SK-N-SH treated with all-trans-retinoic acid at 6 μM for 48 hours (cell line): Measurements from ENCODE around the gene DPF3.

Experiments used
- ATAC-seq: fragments of 200-7000 bp; cut with Tn5 transposase; 3 replicates; pipeline ENCODE4 v1.9.1; 2020; ENCODE audit warnings: mild to moderate bottlenecking, moderate library complexity
- ARNTL ChIP-seq: fragments of 450-650 bp; formaldehyde crosslinking; IDR thresholded peaks from 2 replicates; pipeline ENCODE4 v1.5.0; 2020; ENCODE audit warnings: low read depth, mild to moderate bottlenecking, moderate library complexity, borderline replicate concordance
- BACH2 ChIP-seq: fragments of 250-450 bp; sonication (Bioruptor Pico); IDR thresholded peaks from 2 replicates; pipeline ENCODE4 v1.9.0; 2021; ENCODE audit warnings: mild to moderate bottlenecking, borderline replicate concordance
- CSDC2 ChIP-seq: fragments of 250-450 bp; sonication (Bioruptor Pico); IDR thresholded peaks from 2 replicates; pipeline ENCODE4 v1.5.0; 2020; ENCODE audit warnings: mild to moderate bottlenecking, moderate library complexity
- ESRRG ChIP-seq: fragments of 250-450 bp; sonication (Bioruptor Pico); IDR thresholded peaks from 2 replicates; pipeline ENCODE4 v1.6.1; 2021; ENCODE audit warnings: mild to moderate bottlenecking
- GLIS3 ChIP-seq: fragments of 250-450 bp; sonication (Bioruptor Pico); IDR thresholded peaks from 2 replicates; pipeline ENCODE4 v1.5.0; 2020; ENCODE audit warnings: mild to moderate bottlenecking, moderate library complexity
- ISL1 ChIP-seq: fragments of 250-450 bp; sonication (Bioruptor Pico); IDR thresholded peaks from 2 replicates; pipeline ENCODE4 v2.1.2; 2022; ENCODE audit warnings: mild to moderate bottlenecking, moderate library complexity
- OSR1 ChIP-seq: fragments of 250-450 bp; sonication (Bioruptor Pico); IDR thresholded peaks from 2 replicates; pipeline ENCODE4 v1.8.0; 2022; ENCODE audit warnings: moderate library complexity, mild to moderate bottlenecking, inconsistent platforms
- PPARA ChIP-seq: fragments of 250-450 bp; sonication (Bioruptor Pico); IDR thresholded peaks from 2 replicates; pipeline ENCODE4 v1.5.0; 2020; ENCODE audit warnings: mild to moderate bottlenecking, borderline replicate concordance
- RARB ChIP-seq: fragments of 250-450 bp; sonication (Bioruptor Pico); IDR thresholded peaks from 2 replicates; pipeline ENCODE4 v1.8.0; 2021; ENCODE audit warnings: mild to moderate bottlenecking, moderate library complexity
- SNAI2 ChIP-seq: fragments of 250-450 bp; sonication (Bioruptor Pico); IDR thresholded peaks from 2 replicates; pipeline ENCODE4 v1.5.0; 2020; ENCODE audit warnings: mild to moderate bottlenecking, moderate library complexity
- TCF4 ChIP-seq: fragments of 250-450 bp; sonication (Bioruptor Pico); IDR thresholded peaks from 2 replicates; pipeline ENCODE4 v1.8.0; 2021; ENCODE audit warnings: mild to moderate bottlenecking, moderate library complexity, borderline replicate concordance
- TOX ChIP-seq: fragments of 250-450 bp; sonication (Bioruptor Pico); IDR thresholded peaks from 2 replicates; pipeline ENCODE4 v1.8.0; 2021; ENCODE audit warnings: mild to moderate bottlenecking, moderate library complexity, borderline replicate concordance
- ZC3H10 ChIP-seq: fragments of 250-450 bp; sonication (Bioruptor Pico); IDR thresholded peaks from 2 replicates; pipeline ENCODE4 v1.5.1; 2021; ENCODE audit warnings: mild to moderate bottlenecking, moderate library complexity
- ZFP3 ChIP-seq: fragments of 250-450 bp; sonication (Bioruptor Pico); IDR thresholded peaks from 2 replicates; pipeline ENCODE4 v1.5.0; 2020; ENCODE audit warnings: mild to moderate bottlenecking, moderate library complexity
- ZFP30 ChIP-seq: fragments of 450-650 bp; formaldehyde crosslinking; IDR thresholded peaks from 2 replicates; pipeline ENCODE4 v1.5.0; 2022; ENCODE audit warnings: mild to moderate bottlenecking, moderate library complexity
- ZNF565 ChIP-seq: fragments of 450-650 bp; formaldehyde crosslinking; conservative IDR thresholded peaks from 2 replicates; pipeline ENCODE4 v1.5.0; 2020; ENCODE audit warnings: low read depth, mild to moderate bottlenecking, moderate library complexity
- ZNF70 ChIP-seq: fragments of 450-650 bp; formaldehyde crosslinking; IDR thresholded peaks from 2 replicates; pipeline ENCODE4 v1.5.0; 2020; ENCODE audit warnings: mild to moderate bottlenecking, moderate library complexity
- ZNF8 ChIP-seq: fragments of 450-650 bp; formaldehyde crosslinking; IDR thresholded peaks from 2 replicates; pipeline ENCODE4 v1.5.0; 2020; ENCODE audit warnings: mild to moderate bottlenecking, moderate library complexity
- TF ChIP-seq, protein P1 (sequence below): fragments of 250-450 bp; sonication (Bioruptor Pico); IDR thresholded peaks from 2 replicates; pipeline ENCODE4 v1.8.0; 2021; ENCODE audit warnings: low read depth, mild to moderate bottlenecking, moderate library complexity, borderline replicate concordance
- TF ChIP-seq, protein P2 (sequence below): fragments of 250-450 bp; sonication (Bioruptor Pico); IDR thresholded peaks from 2 replicates; pipeline ENCODE4 v1.8.0; 2020; ENCODE audit warnings: mild to moderate bottlenecking, moderate library complexity, borderline replicate concordance
- TF ChIP-seq, protein P3 (sequence below): fragments of 250-450 bp; sonication (Bioruptor Pico); IDR thresholded peaks from 2 replicates; pipeline ENCODE4 v1.5.1; 2020; ENCODE audit warnings: low read depth, mild to moderate bottlenecking, moderate library complexity
- TF ChIP-seq, protein P4 (sequence below): fragments of 250-450 bp; sonication (Bioruptor Pico); IDR thresholded peaks from 2 replicates; pipeline ENCODE4 v1.5.1; 2021; ENCODE audit warnings: mild to moderate bottlenecking, moderate library complexity

DPF3 gene

DNA sequence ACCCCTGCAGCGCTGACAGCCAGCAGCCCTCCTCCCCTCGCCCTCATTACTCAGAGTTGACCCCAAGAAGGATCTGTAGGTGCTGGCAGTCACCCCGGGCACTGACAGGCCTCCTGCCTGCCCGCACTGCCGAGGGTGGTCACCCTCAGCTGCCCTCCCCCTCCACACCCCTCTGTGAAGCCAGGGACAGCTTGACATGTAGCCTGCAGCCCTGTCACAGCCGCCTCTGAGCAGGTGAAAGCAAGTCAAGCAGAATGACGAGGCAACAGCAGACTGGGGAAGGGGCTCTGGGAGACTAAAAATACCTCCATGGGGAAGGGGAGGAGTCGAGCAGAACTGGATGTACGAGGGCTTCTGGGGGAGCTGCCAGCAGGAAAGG is 178.1 kb downstream of the DPF3 start:
- TF ChIP-seq ESRRG (CRISPR knock-in tag) (no peak), SNAI2 (CRISPR knock-in tag) (no peak), ZFP3 (CRISPR knock-in tag) (no peak), BACH2 (CRISPR knock-in tag) (no peak), ISL1 (CRISPR knock-in tag) (no peak), PPARA (CRISPR knock-in tag) (no peak), ZC3H10 (CRISPR knock-in tag) (no peak), ZFP30 (no peak), RARB (no peak), CSDC2 (no peak)
- TF ChIP-seq, protein P1, sequence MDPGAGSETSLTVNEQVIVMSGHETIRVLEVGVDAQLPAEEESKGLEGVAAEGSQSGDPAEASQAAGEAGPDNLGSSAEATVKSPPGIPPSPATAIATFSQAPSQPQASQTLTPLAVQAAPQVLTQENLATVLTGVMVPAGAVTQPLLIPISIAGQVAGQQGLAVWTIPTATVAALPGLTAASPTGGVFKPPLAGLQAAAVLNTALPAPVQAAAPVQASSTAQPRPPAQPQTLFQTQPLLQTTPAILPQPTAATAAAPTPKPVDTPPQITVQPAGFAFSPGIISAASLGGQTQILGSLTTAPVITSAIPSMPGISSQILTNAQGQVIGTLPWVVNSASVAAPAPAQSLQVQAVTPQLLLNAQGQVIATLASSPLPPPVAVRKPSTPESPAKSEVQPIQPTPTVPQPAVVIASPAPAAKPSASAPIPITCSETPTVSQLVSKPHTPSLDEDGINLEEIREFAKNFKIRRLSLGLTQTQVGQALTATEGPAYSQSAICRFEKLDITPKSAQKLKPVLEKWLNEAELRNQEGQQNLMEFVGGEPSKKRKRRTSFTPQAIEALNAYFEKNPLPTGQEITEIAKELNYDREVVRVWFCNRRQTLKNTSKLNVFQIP: no peak
- TF ChIP-seq, protein P2, sequence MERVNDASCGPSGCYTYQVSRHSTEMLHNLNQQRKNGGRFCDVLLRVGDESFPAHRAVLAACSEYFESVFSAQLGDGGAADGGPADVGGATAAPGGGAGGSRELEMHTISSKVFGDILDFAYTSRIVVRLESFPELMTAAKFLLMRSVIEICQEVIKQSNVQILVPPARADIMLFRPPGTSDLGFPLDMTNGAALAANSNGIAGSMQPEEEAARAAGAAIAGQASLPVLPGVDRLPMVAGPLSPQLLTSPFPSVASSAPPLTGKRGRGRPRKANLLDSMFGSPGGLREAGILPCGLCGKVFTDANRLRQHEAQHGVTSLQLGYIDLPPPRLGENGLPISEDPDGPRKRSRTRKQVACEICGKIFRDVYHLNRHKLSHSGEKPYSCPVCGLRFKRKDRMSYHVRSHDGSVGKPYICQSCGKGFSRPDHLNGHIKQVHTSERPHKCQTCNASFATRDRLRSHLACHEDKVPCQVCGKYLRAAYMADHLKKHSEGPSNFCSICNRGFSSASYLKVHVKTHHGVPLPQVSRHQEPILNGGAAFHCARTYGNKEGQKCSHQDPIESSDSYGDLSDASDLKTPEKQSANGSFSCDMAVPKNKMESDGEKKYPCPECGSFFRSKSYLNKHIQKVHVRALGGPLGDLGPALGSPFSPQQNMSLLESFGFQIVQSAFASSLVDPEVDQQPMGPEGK (CRISPR knock-in tag): no peak
- no peak for ATAC-seq

DNA sequence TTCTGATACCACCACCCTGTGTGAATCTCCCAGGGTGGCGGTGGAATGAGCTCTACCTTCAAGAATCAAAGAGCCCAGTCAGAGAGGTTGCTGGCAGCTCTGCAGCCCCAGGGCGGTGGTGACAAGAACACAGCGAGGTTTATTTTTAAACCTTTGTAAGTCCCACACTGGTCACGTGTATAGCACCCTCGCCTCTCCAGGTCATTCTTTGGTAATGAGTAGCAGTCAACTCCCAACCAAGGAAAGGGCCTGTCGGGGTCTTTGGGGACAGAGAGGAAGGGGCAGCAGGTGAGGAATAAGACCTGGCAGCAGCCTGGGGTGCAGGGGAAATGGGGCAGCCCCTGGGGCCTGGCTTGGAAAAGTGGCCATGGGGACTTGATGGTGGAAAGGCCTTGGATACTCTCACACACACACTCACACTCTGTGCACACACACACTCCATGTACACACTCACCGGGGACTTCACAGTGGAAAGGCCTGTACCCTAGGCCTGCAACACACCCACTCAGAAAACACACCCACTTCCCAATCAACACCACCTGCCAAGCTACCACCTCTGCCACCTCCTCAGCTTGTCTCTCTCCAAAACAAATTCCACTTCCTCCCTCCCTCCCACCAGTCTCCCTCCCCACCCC is 178.6 kb downstream of the DPF3 start:
- TF ChIP-seq ZNF565 (CRISPR knock-in tag) (no peak), BACH2 (CRISPR knock-in tag) (no peak), TCF4 (CRISPR knock-in tag) (no peak), ESRRG (CRISPR knock-in tag) (no peak), PPARA (CRISPR knock-in tag) (no peak), SNAI2 (CRISPR knock-in tag) (no peak), ARNTL (CRISPR knock-in tag) (no peak), ZFP3 (CRISPR knock-in tag) (no peak), ZFP30 (no peak), TOX (CRISPR knock-in tag) (no peak), RARB (no peak), ZNF8 (CRISPR knock-in tag) (no peak)
- TF ChIP-seq, protein P3, sequence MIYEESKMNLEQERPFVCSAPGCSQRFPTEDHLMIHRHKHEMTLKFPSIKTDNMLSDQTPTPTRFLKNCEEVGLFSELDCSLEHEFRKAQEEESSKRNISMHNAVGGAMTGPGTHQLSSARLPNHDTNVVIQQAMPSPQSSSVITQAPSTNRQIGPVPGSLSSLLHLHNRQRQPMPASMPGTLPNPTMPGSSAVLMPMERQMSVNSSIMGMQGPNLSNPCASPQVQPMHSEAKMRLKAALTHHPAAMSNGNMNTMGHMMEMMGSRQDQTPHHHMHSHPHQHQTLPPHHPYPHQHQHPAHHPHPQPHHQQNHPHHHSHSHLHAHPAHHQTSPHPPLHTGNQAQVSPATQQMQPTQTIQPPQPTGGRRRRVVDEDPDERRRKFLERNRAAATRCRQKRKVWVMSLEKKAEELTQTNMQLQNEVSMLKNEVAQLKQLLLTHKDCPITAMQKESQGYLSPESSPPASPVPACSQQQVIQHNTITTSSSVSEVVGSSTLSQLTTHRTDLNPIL (CRISPR knock-in tag): no peak
- TF ChIP-seq, protein P4, sequence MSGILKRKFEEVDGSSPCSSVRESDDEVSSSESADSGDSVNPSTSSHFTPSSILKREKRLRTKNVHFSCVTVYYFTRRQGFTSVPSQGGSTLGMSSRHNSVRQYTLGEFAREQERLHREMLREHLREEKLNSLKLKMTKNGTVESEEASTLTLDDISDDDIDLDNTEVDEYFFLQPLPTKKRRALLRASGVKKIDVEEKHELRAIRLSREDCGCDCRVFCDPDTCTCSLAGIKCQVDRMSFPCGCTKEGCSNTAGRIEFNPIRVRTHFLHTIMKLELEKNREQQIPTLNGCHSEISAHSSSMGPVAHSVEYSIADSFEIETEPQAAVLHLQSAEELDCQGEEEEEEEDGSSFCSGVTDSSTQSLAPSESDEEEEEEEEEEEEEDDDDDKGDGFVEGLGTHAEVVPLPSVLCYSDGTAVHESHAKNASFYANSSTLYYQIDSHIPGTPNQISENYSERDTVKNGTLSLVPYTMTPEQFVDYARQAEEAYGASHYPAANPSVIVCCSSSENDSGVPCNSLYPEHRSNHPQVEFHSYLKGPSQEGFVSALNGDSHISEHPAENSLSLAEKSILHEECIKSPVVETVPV: no peak
- TF ChIP-seq, protein P2 (CRISPR knock-in tag): no peak
- no peak for ATAC-seq

DNA sequence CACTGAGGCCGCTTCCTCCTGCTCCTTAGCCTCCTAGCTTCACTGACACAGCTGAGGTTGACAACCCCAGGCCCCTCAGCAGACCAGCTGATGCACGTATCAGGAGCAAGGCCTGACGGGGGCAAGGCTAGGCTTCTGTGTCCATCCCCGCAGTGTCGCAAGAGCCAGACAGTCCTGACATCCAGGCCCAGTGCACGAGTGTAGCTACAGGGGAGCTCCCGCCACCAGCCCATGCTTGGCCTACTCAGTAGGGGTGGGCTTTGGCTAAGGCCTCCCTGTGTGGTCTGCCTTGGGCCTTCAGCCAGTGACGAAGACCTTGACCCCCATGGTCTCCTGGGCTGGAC is 179.1 kb downstream of the DPF3 start:
- TF ChIP-seq BACH2 (CRISPR knock-in tag) (no peak), ISL1 (CRISPR knock-in tag) (no peak), ZNF70 (CRISPR knock-in tag) (no peak), TCF4 (CRISPR knock-in tag) (no peak), CSDC2 (no peak), TOX (CRISPR knock-in tag) (no peak), ESRRG (CRISPR knock-in tag) (no peak), ZC3H10 (CRISPR knock-in tag) (no peak), OSR1 (CRISPR knock-in tag) (no peak), GLIS3 (CRISPR knock-in tag) (no peak), PPARA (CRISPR knock-in tag) (no peak), ZNF565 (CRISPR knock-in tag) (no peak), ZFP3 (CRISPR knock-in tag) (no peak)
- TF ChIP-seq, protein P2 (CRISPR knock-in tag): no peak
- TF ChIP-seq, all 23 proteins: peak for 0
- ATAC-seq: no peak
